ENCODE measurements around the gene CASK.

CASK gene

GRCh38 chrX:41728125-41728524 lies 195.2 kb downstream of the CASK start:
- Histone ChIP-seq H3K27me3 (replicated peaks; ENCODE audit: insufficient read depth, low read length) (no peaks in the 10 kb centered on the region), H3K79me2 (ENCODE audit: low read length) (no peaks in the 10 kb centered on the region), H4K20me1 (ENCODE audit: insufficient read depth, low read length) (no peaks in the 10 kb centered on the region), H2AFZ (ENCODE audit: low read length) (no peak overlapping the region), H3K27ac (ENCODE audit: low read length) (no peak overlapping the region), H3K4me2 (ENCODE audit: low read depth, low read length) (no peak overlapping the region), H3K9me3 (replicated peaks; ENCODE audit: insufficient read depth, low read length) (no peaks in the 10 kb centered on the region), H3K9ac (ENCODE audit: low read length) (no peak overlapping the region), H3F3A (ENCODE audit: insufficient read depth, low read length) (no peaks in the 10 kb centered on the region), H3K4me1 (ENCODE audit: low read length) (no peaks in the 10 kb centered on the region), H3K36me3 (replicated peaks; ENCODE audit: insufficient read depth, low read length) (no peaks in the 10 kb centered on the region), H3K4me3 (ENCODE audit: low read length) (no peak overlapping the region), H3K9me2 (replicated peaks; ENCODE audit: insufficient read depth, low read length) (no peaks in the 10 kb centered on the region)
- TF ChIP-seq EZH2 (optimal IDR thresholded peaks at IDR 0.05; ENCODE audit: low read depth, low read length): no peak
- TF ChIP-seq CTCF (IDR thresholded peaks at IDR 0.05; ENCODE audit: low read length): no peak
- no peak for DNase-seq

DNA sequence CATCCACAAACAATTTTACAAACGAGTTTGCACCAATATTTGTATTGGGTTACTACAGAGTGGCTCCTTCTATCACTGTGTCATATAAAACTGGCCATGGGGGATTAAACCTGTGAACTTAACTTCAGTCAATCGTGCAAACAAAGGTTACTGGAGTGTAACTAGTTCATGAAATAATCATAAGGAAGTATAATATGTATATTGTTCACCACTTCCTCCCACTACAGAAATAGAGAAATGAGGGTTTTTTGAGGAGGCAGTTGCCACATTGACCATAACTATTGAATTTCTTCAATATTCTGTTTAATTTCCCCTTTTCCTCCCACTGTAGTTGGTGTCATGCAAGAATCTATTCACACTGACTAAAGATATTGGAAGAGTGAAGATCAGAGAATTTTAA lies 199.5 kb downstream of the CASK start, which contains the start of gene GPR82:
GPR82 (plus strand) TSS at position 356 of the 400 bp plus-strand sequence. CDS start 2,846 bp downstream, outside the sequence.
- no peaks in the 10 kb centered on the region for H3K27me3 ChIP-seq (replicated peaks; ENCODE audit: insufficient read depth, low read length)
- no peak for TF ChIP-seq EZH2 (optimal IDR thresholded peaks at IDR 0.05; ENCODE audit: low read depth, low read length)
- TF ChIP-seq EZH2phosphoT487 (IDR thresholded peaks at IDR 0.05; ENCODE audit: low read length): no peak
- TF ChIP-seq CTCF (IDR thresholded peaks at IDR 0.05; ENCODE audit: low read length): no peak
- no peaks in the 10 kb centered on the region for H3F3A ChIP-seq (ENCODE audit: insufficient read depth, low read length)
- H3K9me2 ChIP-seq (replicated peaks; ENCODE audit: insufficient read depth, low read length): no peaks in the 10 kb centered on the region; the same call in 1 of the 2 replicates
- no peaks in the 10 kb centered on the region for H4K20me1 ChIP-seq (ENCODE audit: insufficient read depth, low read length)
- H3K27ac ChIP-seq (ENCODE audit: low read length): no peak within 1 kb of the TSS
- no peaks in the 10 kb centered on the region for H3K9me3 ChIP-seq (replicated peaks; ENCODE audit: insufficient read depth, low read length)
- no peak within 1 kb of the TSS for H3K4me3 ChIP-seq (ENCODE audit: low read length)
- no peak within 1 kb of the TSS for H3K4me2 ChIP-seq (ENCODE audit: low read depth, low read length)
- no peaks in the 10 kb centered on the region for H3K79me2 ChIP-seq (ENCODE audit: low read length)
- DNase-seq: no peak
- no peak within 1 kb of the TSS for H2AFZ ChIP-seq (ENCODE audit: low read length)
- no peaks in the 10 kb centered on the region for H3K4me1 ChIP-seq (ENCODE audit: low read length)
- no peak within 1 kb of the TSS for H3K9ac ChIP-seq (ENCODE audit: low read length)
- no peaks in the 10 kb centered on the region for H3K36me3 ChIP-seq (replicated peaks; ENCODE audit: insufficient read depth, low read length)

GRCh38 chrX:41722816-41723618 lies 200.3 kb downstream of the CASK start:
- Histone ChIP-seq H3K27ac (ENCODE audit: low read length) (no peak overlapping the region), H3K9me3 (replicated peaks; ENCODE audit: insufficient read depth, low read length) (no peaks in the 10 kb centered on the region), H3K4me1 (ENCODE audit: low read length) (no peaks in the 10 kb centered on the region), H3F3A (ENCODE audit: insufficient read depth, low read length) (no peaks in the 10 kb centered on the region), H3K4me2 (ENCODE audit: low read depth, low read length) (no peak overlapping the region), H3K36me3 (replicated peaks; ENCODE audit: insufficient read depth, low read length) (no peaks in the 10 kb centered on the region), H3K9me2 (replicated peaks; ENCODE audit: insufficient read depth, low read length) (no peaks in the 10 kb centered on the region; the same call in 1 of the 2 replicates), H4K20me1 (ENCODE audit: insufficient read depth, low read length) (no peaks in the 10 kb centered on the region), H3K79me2 (ENCODE audit: low read length) (no peaks in the 10 kb centered on the region), H3K9ac (ENCODE audit: low read length) (no peak overlapping the region), H2AFZ (ENCODE audit: low read length) (no peak overlapping the region), H3K4me3 (ENCODE audit: low read length) (no peak overlapping the region), H3K27me3 (replicated peaks; ENCODE audit: insufficient read depth, low read length) (no peaks in the 10 kb centered on the region)
- TF ChIP-seq EZH2phosphoT487 (IDR thresholded peaks at IDR 0.05; ENCODE audit: low read length): no peak
- TF ChIP-seq EZH2 (optimal IDR thresholded peaks at IDR 0.05; ENCODE audit: low read depth, low read length): no peak
- TF ChIP-seq CTCF (IDR thresholded peaks at IDR 0.05; ENCODE audit: low read length): no peak
- DNase-seq: no peak
